Embryonic facial prominence (tissue), 1 donor: Measurements from ENCODE around the gene RPS6KA2.

Source experiments
- DNase-seq: peaks from one replicate; pipeline ENCODE4 v3.0.0-alpha.2; 2016; ENCODE audit errors: extremely low spot score

Gene RPS6KA2

DNA sequence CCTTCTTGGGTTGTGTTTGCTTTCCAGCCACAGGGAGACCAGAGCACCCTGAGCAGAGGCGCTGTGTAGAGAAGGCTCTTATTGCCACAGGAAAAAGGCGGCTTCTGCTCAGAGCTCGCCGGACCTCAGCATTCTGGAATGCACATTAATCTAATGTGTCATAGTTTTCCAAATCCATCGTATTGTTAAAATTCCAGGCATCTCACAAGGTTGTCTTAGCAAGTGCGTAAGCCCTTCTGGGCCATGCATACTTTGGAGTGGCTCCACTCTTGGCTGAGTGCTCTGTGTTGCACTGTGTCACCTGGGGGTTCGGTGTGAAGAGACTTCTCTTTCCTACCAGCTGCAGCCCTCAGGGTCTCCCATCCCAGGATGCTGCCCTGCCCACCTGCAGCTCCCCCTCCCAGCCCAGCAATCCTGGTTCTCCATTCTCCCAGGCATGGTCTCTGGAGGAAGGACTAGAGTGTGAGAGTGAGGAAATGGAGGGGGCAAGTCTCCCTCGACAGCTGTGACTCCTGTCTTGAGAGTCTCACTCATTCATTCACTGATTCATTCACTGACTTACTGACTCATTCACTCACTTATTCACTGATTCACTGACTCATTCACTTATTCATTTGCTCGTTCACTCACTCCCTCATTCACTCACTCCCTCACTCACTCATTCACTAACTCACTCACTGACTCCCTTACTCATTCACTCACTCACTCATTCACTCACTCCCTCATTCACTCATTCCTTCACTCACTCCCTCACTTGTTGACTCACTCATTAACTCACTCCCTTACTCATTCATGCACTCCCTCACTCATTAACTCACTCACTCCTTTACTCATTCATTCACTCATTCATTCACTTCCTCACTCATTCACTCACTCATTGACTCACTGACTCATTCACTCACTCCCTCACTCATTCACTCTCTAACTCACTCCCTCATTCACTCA, 160.6 kb downstream of the RPS6KA2 start:
- no peak for DNase-seq

- DNase-seq, result no peak
These were observed 161.4 kb downstream of the RPS6KA2 start for GRCh38 chr6:166465671-166466087.

GRCh38 chr6:166465003-166465399, 162.1 kb downstream of the RPS6KA2 start:
- DNase-seq, result no peak

- DNase-seq, result no peak
These were observed 162.7 kb downstream of the RPS6KA2 start for GRCh38 chr6:166464068-166465002.

GRCh38 chr6:166463359-166464067, 163.5 kb downstream of the RPS6KA2 start:
- DNase-seq, result no peak

- DNase-seq, result no peak
These were observed 164.5 kb downstream of the RPS6KA2 start for GRCh38 chr6:166462461-166463135.

DNA sequence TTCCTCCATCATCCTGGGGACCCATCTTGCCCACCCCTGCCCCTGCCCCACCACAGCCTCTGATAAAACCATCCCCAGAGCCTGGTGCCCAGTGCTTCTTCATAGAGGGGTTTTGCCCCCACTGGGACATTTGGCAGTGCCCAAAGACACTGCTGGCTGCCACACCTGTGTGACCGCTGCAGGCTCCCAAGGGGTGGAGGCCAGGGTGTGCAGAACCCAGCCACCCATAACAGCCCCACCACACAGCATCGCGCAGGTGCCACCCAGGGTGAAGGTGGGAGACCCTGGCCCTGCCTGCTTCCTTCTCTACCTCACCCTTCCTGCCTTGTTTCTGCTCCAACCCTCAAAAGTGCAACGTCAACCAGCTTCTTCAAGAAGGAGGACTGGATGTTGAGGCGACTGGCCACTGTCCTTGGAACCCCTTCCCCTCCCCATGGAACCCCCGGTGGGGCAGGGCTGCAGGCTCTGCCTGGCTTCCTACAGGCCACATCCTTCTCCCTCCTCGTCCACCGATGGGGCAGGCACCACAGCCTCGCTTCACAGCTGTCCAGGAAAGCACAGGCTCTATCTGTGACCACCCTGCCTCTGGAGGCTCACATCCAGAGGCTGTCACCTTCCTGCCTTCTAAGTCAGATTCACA, 165.1 kb downstream of the RPS6KA2 start:
- DNase-seq, result no peak

- DNase-seq, result no peak
These were observed 166.3 kb downstream of the RPS6KA2 start for GRCh38 chr6:166460473-166461437.

DNA sequence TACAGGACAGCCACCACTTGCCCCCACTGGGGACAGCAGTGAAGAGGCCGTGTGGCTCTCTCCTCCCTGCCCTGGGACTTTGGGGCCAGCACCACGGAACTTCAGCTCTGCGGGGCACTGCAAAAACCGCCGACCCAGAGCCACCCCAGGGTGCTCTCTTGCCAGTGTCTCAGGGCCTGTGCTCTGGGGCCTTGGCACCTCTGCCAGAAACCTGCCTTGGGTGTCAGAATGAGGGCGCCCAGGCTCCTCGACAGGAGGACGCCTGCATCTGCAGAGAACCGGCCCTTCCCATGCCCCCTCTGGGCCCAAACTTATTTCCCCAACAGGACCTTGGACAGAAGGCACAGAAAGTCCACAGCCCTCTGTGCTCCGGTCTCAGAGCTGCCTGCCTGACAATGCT, 167.1 kb downstream of the RPS6KA2 start:
- DNase-seq, result no peak

DNA sequence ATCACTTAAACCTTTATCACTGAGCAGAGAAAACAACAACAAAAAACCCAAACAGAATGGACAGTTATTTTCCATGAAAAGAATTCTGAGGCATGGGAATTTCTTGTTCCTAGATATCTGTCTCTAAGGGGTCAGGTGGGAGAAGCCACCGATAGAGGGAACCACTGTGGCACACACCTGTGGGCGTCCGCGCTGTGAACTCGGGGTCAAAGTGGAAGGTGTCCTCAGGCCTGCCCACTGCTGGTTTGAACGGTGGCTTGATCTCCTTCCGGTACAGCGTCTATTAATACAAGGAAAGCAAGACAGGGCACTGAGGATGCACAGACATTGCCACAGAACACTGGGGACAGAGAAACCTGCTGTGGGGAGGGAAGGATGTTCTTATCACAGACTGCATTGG, 167.8 kb downstream of the RPS6KA2 start:
- no peak for DNase-seq

- DNase-seq, result no peak
These were observed 170.5 kb downstream of the RPS6KA2 start for GRCh38 chr6:166456395-166457156.

- no peak for DNase-seq
These were observed 172.1 kb downstream of the RPS6KA2 start for GRCh38 chr6:166454692-166455515.

GRCh38 chr6:166453651-166454050, 173.4 kb downstream of the RPS6KA2 start:
- no peak for DNase-seq

DNA sequence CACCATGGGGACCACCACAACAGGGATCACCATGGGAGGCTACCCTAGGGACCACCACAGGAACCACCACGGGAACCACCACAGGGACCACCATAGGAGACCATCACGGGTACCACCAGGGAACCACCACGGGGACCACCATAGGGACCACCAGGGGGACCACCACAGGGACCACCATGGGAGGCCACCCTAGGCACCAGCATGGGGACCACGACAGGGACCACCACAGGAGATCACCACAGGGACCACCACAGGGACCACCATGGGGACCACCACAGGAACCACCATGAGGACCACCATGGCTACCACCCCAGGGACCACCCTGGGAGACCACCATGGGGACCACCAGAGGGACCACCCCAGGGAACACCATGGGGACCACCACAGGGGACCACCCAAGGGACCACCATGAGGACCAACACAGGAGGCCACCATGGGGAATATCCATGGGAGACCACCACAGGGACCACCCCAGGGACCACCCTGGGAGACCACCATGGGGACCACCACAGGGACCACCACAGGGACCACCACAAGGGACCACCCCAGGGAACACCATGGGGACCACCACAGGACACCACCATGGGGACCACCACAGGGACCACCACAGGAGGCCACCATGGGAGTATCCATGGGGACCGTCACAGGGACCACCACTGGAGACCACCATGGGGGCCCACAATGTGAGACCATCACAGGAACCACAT, 176.7 kb downstream of the RPS6KA2 start:
- no peak for DNase-seq

- DNase-seq, result no peak
These were observed 177.4 kb downstream of the RPS6KA2 start for GRCh38 chr6:166449641-166450040.

- DNase-seq, result no peak
These were observed 178.0 kb downstream of the RPS6KA2 start for GRCh38 chr6:166449036-166449435.

GRCh38 chr6:166448432-166448831, 178.6 kb downstream of the RPS6KA2 start:
- DNase-seq, result no peak
